Parathyroid adenoma (tissue), 2 donors: ENCODE measurements around the gene CWC15.
"Not testable (repeated sequence)": the region's sequence is repeated elsewhere in the genome, so short reads cannot be mapped to it uniquely, and the experiment has no call there.

Experiments
- H2AFZ ChIP-seq: fragments of 300-600 bp; sonication (generic); one replicate; pipeline ENCODE4 v1.7.0; 2017; ENCODE audit warnings: antibody characterized with exemption, mild to moderate bottlenecking
- H3K27ac ChIP-seq: fragments of 300-600 bp; sonication (generic); one replicate; pipeline ENCODE4 v1.7.0; 2017
- H3K27me3 ChIP-seq: fragments of 300-600 bp; sonication (generic); one replicate; pipeline ENCODE4 v1.7.0; 2017; ENCODE audit warnings: low read length; ENCODE audit not compliant: control insufficient read depth, insufficient read depth
- H3K36me3 ChIP-seq: fragments of 300-600 bp; sonication (generic); one replicate; pipeline ENCODE4 v1.7.0; 2017; ENCODE audit warnings: low read length; ENCODE audit not compliant: control insufficient read depth, insufficient read depth
- H3K4me1 ChIP-seq: fragments of 300-600 bp; sonication (generic); one replicate; pipeline ENCODE4 v1.7.0; 2017; ENCODE audit warnings: control low read depth
- H3K4me2 ChIP-seq: fragments of 300-600 bp; sonication (generic); one replicate; pipeline ENCODE4 v1.7.0; 2017; ENCODE audit warnings: low read length
- H3K4me3 ChIP-seq: fragments of 300-600 bp; sonication (generic); one replicate; pipeline ENCODE4 v1.7.0; 2017; ENCODE audit warnings: low read depth, low read length
- H3K79me2 ChIP-seq: fragments of 300-600 bp; sonication (generic); one replicate; pipeline ENCODE4 v1.7.0; 2017; ENCODE audit warnings: control low read depth
- H3K9ac ChIP-seq: fragments of 300-600 bp; sonication (generic); one replicate; pipeline ENCODE4 v1.7.0; 2017; ENCODE audit warnings: mild to moderate bottlenecking
- H3K9me3 ChIP-seq: fragments of 300-600 bp; sonication (generic); one replicate; pipeline ENCODE4 v1.7.0; 2017; ENCODE audit warnings: low read length; ENCODE audit not compliant: control insufficient read depth
- TF ChIP-seq, protein P1 (sequence below): fragments of 300-600 bp; sonication (generic); IDR thresholded peaks from one replicate; pipeline ENCODE4 v1.7.0; 2017; ENCODE audit warnings: antibody characterized with exemption, mild to moderate bottlenecking
- donor health status: primary hyperparathyroidism.

The CWC15 gene

GRCh38 chr11:94973099-94973968 is at the start of gene CWC15, which contains the start of gene KDM4D:
Gene CWC15, minus strand, starts transcription at chr11:94973556. Its CDS starts 1,371 bp downstream, at chr11:94972185.
Gene KDM4D, plus strand, starts transcription at chr11:94973709. Its CDS starts 23,664 bp downstream, at chr11:94997373.
- no peaks in the 10 kb centered on the region for H3K36me3 ChIP-seq
- H3K4me1 ChIP-seq = no peaks in the 10 kb centered on the region
- H3K27ac ChIP-seq = peak within 1 kb of the TSS; percentile 65
- H2AFZ ChIP-seq = peak within 1 kb of the TSS; percentile 94
- peaks cover 4% of the 10 kb centered on the region for H3K79me2 ChIP-seq
- H3K9ac ChIP-seq = peak within 1 kb of the TSS; percentile 53
- no peaks in the 10 kb centered on the region for H3K27me3 ChIP-seq
- TF ChIP-seq, protein P1, sequence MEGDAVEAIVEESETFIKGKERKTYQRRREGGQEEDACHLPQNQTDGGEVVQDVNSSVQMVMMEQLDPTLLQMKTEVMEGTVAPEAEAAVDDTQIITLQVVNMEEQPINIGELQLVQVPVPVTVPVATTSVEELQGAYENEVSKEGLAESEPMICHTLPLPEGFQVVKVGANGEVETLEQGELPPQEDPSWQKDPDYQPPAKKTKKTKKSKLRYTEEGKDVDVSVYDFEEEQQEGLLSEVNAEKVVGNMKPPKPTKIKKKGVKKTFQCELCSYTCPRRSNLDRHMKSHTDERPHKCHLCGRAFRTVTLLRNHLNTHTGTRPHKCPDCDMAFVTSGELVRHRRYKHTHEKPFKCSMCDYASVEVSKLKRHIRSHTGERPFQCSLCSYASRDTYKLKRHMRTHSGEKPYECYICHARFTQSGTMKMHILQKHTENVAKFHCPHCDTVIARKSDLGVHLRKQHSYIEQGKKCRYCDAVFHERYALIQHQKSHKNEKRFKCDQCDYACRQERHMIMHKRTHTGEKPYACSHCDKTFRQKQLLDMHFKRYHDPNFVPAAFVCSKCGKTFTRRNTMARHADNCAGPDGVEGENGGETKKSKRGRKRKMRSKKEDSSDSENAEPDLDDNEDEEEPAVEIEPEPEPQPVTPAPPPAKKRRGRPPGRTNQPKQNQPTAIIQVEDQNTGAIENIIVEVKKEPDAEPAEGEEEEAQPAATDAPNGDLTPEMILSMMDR = no peak
- peak within 1 kb of the TSS; percentile 83 for H3K4me2 ChIP-seq
- H3K4me3 ChIP-seq = peak within 1 kb of the TSS; percentile 73
- no peaks in the 10 kb centered on the region for H3K9me3 ChIP-seq

- not testable (repeated sequence) for H3K36me3 ChIP-seq, H3K79me2 ChIP-seq, H3K27ac ChIP-seq, H3K9me3 ChIP-seq, H3K9ac ChIP-seq, H2AFZ ChIP-seq, H3K4me3 ChIP-seq, H3K4me1 ChIP-seq, H3K27me3 ChIP-seq, H3K4me2 ChIP-seq
Measured at GRCh38 chr11:95021468-95021867, 48.1 kb upstream of the CWC15 start.

DNA sequence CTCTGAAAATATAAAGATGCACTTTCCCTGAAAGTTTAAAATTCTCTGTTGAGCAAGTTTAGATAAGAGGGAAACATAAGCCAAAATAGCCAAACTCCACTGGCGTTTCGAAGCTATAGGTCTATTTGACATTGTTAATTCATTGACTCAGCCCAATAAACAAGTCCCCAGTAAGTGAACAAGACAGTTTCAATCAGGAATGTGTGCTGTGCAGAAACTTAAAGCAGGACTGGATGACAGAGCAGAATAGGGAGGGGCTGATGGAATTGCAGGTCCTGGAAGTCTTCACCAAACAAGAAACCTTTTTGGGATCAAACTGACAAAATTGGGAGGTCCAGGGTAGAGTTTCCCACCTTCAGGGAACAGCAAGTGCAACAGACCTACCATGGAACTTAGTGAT is 42.8 kb upstream of the CWC15 start:
- Histone ChIP-seq H3K4me1 (no peaks in the 10 kb centered on the region), H3K27me3 (no peaks in the 10 kb centered on the region), H3K27ac (no peak overlapping the region), H3K4me2 (no peak overlapping the region), H3K9ac (no peak overlapping the region), H3K36me3 (no peaks in the 10 kb centered on the region), H3K9me3 (no peaks in the 10 kb centered on the region), H3K79me2 (no peaks in the 10 kb centered on the region), H3K4me3 (no peak overlapping the region), H2AFZ (no peak overlapping the region)
- TF ChIP-seq, protein P1 = no peak

GRCh38 chr11:95014184-95014821 is 40.9 kb upstream of the CWC15 start:
- no peaks in the 10 kb centered on the region for H3K79me2 ChIP-seq
- H3K9me3 ChIP-seq = no peaks in the 10 kb centered on the region
- H3K9ac ChIP-seq = no peak overlapping the region
- H2AFZ ChIP-seq = no peak overlapping the region
- H3K4me2 ChIP-seq = no peak overlapping the region
- H3K36me3 ChIP-seq = no peaks in the 10 kb centered on the region
- TF ChIP-seq, protein P1 = no peak
- no peaks in the 10 kb centered on the region for H3K27me3 ChIP-seq
- no peak overlapping the region for H3K27ac ChIP-seq
- no peaks in the 10 kb centered on the region for H3K4me1 ChIP-seq
- H3K4me3 ChIP-seq = no peak overlapping the region

GRCh38 chr11:95011376-95011775 is 38.0 kb upstream of the CWC15 start:
- no peak overlapping the region for H3K4me3 ChIP-seq
- no peak overlapping the region for H3K9ac ChIP-seq
- no peaks in the 10 kb centered on the region for H3K27me3 ChIP-seq
- no peaks in the 10 kb centered on the region for H3K4me1 ChIP-seq
- H3K9me3 ChIP-seq = no peaks in the 10 kb centered on the region
- no peak overlapping the region for H3K4me2 ChIP-seq
- no peak overlapping the region for H3K27ac ChIP-seq
- H3K79me2 ChIP-seq = no peaks in the 10 kb centered on the region
- H3K36me3 ChIP-seq = no peaks in the 10 kb centered on the region
- TF ChIP-seq, protein P1 = no peak
- H2AFZ ChIP-seq = no peak overlapping the region
